ENCODE measurements around the gene HS6ST3.
"Not testable (repeated sequence)": the region's sequence is repeated elsewhere in the genome, so short reads cannot be mapped to it uniquely, and the experiment has no call there.

Gene HS6ST3

DNA sequence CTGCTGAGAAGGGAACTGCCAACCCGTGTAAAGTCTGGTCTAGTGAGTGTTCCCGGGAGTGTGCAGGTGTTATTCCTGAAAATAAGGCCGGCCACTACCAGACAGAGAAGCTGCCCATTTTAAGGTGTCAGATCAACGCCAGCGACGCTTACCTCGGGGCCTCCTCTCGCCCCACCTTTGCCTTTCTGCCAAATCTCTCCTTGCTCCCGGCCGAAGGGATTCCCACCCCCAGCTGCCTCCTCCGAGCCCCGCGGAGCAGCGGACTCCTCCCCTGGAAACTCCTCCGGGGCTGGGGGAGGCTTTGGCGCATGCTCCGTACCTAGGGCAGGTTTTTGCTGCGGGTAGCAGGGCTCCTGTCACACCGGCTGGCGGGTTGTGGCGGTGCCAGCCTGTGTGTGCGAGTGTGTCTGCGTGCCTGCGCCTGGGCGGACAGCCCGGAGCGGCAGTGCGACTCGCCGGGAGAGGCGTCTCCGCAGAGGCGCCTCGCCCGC, at the start of gene HS6ST3:
HS6ST3 (plus strand) TSS at position 359 of the 491 bp plus-strand sequence.
- no peak for DNase-seq (ENCODE audit: low read depth)

DNA sequence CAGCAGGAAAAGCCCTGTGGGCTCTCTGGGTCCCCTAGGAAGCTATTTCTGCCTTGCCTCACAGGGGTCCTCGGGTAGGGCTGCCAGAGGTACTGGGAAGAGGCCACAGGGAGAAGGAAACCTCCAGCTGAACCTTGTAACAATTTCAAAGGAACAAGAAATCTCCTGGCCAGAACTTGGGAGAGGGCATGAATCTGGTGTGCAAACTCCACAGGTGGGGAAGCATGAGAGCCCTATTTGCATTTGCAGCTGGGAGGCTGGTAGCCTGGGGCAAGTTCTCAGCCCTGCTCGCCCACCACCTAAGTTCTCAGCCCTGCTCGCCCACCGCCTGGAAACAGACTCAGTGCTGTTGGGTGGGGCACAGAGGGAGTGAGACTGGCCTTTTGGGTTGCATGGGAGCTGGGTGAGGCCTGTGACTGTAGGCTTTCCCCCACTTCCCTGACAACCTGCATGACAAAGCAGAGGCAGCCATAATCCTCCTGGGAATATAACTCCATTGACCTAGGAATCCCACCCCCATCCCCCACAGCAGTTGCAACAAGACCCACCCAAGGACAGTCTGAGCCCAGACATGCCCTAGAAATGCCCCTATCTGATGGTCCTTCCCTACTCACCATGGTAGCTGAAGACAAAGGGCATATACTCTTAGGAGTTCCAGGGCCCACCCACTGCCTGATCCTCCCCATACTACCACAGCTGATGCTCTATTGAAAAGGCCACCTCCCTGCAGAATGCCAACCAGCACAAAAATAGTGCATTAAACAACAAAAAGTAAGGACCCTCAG, 48.4 kb upstream of the HS6ST3 start:
- no peak for DNase-seq (ENCODE audit: low read depth)

DNA sequence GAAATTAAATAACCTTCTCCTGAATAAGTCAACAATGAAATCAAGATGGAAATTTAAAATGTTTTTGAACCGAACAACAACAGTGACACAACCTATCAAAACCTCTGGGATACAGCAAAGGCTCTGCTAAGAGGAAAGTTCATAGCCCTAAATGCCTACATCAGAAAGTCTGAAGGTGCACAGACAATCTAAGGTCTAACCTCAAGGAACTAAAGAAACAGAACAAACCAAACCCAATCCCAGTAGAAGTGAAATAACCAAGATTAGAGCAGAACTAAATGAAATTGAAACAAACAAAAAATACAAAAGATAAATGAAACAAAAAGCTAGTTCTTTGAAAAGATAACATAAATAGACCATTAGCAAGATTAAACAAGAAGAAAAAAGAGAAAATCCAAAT, 45.7 kb upstream of the HS6ST3 start:
- DNase-seq (ENCODE audit: low read depth) = no peak

DNA sequence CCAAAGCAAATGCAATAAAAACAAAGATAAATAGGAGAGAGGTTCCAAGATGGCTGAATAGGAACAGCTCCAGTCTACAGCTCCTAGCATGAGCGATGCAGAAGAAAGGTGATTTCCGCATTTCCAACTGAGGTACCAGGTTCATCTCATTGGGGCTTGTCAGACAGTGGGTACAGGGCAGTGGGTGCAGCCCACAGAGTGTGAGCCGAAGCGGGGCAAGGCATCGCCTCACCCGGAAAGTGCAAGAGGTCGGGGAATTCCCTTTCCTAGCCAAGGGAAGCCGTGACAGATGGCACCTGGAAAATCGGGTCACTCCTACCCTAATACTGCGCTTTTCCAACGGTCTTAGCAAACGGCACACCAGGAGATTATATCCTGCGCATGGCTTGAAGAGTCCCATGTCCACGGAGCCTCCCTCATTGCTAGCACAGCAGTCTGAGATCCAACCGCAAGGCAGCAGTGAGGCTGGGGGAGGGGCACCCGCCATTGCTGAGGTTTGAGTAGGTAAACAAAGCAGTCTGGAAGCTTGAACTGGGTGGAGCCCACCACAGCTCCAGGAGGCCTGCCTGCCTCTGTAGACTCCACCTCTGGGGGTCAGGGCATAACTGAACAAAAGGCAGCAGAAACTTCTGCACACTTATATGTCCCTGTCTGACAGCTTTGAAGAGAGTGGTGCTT, 43.3 kb upstream of the HS6ST3 start:
- DNase-seq (ENCODE audit: low read depth) = not testable (repeated sequence)

DNA sequence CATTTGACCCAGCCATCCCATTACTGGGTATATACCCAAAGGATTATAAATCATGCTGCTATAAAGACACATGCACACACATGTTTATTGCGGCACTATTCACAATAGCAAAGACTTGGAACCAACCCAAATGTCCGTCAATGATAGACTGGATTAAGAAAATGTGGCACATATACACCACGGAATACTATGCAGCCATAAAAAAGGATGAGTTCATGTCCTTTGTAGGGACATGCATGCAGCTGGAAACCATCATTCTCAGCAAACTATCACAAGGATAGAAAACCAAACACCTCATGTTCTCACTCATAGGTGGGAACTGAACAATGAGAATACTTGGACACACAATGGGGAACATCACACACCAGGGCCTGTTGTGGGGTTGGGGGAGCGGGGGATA, 39.0 kb upstream of the HS6ST3 start:
- DNase-seq (ENCODE audit: low read depth) = not testable (repeated sequence)

DNA sequence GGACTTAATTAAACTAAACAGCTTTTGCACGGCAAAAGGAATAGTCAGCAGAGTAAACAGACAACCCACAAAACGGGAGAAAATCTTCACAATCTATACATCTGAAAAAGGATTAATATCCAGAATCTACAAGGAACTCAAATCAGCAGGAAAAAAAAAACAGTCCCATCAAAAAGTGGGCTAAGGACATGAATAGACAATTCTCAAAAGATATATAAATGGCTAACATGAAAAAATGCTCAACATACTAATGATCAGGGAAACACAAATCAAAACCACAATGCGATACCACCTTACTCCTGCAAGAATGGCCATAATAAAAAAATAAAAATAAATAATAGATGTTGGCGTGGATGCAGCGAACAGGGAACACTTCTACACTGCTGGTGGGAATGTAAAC, 38.4 kb upstream of the HS6ST3 start:
- not testable (repeated sequence) for DNase-seq (ENCODE audit: low read depth)

DNA sequence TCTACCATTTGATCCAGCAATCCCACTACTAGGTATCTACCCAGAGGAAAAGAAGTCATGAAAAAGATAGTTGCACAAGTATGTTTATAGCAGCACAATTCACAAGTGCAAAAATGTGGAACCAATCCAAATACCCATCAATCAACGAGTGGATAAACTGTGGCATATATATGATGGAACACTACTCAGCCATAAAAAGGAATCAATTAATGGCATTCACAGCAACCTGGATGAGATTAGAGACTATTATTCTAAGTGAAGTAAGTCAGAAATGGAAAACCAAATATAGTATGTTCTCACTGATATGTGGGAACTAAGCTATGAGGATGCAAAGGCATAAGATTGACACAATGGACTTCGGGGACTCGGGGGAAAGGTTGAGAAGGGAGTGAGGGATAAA, 38.0 kb upstream of the HS6ST3 start:
- DNase-seq (ENCODE audit: low read depth) = not testable (repeated sequence)

DNA sequence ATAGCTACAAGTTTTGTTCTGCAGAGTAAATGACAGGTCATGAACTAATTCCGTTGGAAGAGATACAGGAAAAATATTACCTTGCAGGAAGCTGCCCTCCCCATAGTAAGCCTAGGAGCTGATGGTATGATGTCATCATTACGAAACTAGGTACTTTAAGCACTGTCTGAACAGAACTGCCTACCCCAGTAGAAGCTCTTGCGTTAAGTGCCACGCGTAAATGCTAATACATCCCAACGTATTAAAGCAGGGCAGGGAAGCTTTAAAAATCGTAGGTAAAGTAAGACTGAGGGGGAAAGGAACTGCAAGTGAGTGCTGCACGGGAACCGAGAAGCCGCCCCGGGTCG, 37.3 kb upstream of the HS6ST3 start:
- no peak for DNase-seq (ENCODE audit: low read depth)

DNA sequence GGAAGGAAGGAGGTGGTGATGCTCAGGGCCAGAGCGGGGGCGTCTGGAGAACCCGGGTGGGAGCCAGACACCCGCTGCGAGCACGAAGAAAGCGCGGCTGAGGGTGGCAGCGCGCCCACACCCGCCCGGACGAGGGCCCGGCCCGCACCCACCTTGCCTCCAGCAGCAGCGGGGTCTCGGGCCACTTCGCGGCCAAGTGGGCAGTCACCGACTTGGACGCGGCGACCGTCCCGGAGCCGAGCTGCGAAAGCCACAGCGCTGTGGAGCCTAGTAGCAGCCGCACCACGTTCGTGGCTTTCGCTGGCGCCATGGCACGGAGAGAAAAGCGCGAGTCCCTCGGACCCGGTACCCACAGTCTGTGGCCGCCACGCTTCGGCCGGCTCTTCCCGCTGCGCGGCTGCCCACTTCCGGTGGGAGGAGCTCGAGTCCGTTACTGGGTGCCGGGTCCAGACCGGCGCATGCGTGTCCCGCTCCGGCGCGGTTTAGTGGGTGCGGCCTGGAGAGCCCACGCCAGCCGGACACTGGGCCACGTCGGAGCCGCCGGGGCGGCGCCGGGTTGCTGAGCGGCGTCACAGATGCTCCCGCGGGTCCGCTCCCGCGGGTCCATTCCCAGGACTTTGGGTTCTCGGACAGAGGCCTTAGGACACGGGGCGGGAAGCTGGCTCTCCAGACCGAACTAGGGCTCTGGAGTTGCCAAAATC, 36.8 kb upstream of the HS6ST3 start, which contains the start of gene UGGT2:
UGGT2 (minus strand) TSS at position 399 of the 701 bp plus-strand sequence; CDS start at position 310, 89 bp downstream.
- peak; percentile 2 for DNase-seq (ENCODE audit: low read depth)

DNA sequence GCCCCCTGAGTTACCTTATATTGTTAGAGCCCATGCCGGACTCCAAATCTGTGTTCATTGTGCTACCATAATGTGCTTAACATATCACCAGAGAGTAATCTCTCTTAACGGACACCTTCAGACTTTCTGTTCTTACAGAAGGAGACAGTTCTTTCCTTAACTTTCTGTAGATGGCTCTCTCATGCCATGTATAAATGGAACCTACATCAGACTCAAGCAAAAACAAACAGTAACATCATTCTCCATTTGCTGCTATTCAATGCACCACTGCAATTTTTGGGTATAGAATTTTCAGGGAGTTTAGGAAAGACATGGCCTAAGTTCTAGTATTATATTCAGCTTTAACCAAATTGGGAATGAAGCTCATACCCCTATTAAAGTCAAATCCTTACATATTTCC, 24.1 kb upstream of the HS6ST3 start:
- DNase-seq (ENCODE audit: low read depth) = no peak

DNA sequence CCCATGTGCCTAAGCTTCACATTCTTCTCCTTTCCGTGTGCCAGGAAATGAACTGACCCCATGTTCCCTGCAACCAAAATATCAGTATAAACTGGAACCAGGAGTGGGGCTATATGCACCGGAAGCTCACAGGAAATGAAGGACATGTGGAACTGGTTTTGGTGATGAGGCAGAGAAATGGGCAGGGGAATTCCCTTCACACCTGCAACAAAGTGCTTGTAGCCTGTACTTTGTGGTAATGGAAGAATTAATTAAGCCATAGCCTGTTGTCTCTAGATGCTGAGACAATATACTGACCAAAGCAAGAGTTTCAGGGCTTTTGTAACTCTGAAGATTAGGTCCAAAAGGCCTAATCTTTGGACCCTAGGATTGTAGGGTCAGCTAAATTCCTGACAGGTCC, 21.2 kb upstream of the HS6ST3 start:
- DNase-seq (ENCODE audit: low read depth) = no peak

DNA sequence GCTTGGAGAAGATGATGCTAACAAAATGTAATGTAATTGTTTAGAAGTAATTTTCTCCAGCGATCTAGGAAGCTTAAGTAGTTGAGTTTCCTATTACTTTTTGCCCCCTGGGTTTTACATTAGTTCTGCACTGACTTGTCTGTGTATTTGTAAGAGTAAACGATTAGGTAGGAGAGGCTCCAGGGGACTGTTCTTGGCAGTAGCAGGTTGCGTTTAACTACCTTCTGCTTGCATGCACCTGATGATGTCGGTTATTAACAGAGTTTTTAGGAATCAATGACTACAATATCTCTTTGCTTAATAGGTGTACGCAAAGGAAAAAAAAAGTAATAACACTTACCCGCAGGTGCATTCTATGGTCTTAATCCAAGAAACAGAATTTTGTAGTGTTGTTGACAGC, 18.4 kb upstream of the HS6ST3 start:
- no peak for DNase-seq (ENCODE audit: low read depth)

DNA sequence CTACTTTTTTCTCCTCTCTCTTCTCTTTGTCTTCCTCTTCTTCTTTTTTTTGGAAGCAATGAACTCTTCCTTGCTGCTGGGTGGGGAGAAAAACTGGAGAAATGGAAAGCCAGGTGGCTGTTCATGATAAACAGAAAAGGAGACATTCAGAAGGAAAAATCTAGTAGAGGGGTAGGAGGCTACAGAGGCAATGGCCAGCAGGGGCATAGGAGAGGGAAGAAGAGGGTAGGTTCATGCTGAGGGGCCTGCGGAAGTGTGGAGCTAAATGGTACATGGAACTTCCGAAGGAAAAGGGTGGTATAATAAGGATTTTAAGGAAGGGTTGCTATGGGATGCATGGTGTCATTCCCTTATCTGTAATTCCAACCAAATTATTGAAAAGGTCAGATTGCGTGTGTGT, 17.5 kb upstream of the HS6ST3 start:
- no peak for DNase-seq (ENCODE audit: low read depth)

DNA sequence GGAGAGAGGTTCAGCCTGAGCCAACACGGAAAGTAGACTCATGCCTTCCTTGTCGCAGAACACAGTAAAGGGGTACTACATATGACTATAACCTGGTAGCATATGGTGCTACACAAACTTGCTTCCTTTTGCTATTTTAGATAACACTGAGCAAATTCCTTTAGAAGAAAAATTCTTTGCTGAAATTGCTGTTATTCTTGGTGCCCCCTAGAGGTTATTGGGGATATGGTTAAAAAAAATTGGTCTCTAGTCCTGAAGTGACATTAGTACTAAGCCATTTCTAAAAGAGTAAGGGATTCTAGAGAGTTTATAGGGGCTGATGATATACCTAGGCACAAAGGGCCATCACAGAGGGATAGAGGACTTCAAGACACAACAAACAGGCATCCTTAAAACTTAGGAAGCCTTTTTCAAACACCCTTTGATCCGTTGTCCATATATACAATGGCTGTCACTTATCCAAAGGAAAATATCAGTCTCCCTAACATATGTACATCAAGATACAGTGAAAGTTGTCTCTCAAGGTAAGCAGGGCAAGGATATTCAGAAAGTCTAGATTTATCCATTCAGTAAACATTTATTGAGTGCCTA, 13.9 kb upstream of the HS6ST3 start:
- DNase-seq (ENCODE audit: low read depth) = no peak

DNA sequence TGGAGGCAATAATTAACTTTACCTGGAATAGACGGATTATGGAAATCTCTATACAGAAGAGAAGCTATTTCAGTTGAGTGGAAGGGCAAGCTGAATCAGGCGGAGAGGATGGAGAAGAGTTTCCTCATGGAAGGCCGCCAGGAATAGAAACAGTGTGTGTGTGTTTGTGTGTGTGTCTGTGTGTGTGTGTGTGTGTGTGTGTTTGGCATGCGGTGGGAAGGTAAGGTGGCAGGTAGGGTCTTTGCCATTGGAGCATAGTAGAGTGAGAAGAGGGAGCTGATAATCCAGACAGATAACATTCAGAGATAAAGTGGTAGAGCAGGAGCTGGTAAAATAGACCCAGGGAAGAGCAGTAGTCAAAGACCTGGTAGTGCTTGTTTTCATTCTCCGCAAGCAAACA, 9.2 kb upstream of the HS6ST3 start:
- no peak for DNase-seq (ENCODE audit: low read depth)

DNA sequence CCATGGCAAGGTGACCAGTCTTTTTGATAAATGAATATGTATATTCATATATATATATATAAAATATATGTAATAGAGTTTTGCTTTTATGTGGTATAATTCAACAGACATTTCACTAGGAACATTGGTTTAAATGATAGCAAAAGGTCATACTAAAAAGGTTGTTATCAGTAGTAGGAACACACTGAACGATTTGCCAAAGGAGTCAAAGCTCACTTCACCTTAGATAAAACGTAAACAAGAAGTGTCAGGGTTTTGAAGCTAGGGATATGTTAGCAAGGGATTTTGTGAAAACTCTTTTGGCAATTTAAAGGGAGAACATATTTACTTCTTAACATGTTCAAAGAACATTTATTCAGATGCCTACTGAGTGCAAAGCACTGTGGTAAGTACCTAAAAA, 8.0 kb upstream of the HS6ST3 start:
- no peak for DNase-seq (ENCODE audit: low read depth)

DNA sequence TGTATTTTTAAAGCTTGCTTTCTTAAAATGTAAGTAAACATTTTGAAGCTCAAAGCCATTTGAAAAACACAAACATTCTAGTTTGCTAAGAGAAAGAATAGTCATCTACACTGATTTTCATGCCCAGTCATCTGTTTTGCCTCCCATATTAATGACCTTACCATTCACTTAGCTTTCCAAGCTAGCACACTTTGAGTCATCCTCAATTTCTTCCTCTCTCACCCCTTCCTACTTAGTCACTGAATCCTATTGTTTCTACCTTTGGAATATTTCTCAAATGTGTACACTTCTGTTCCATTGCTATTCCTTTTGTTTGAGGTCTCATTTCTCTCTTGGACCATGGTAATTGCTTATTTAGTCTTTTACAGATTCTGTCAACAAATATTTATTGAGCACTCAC, 7.3 kb upstream of the HS6ST3 start:
- DNase-seq (ENCODE audit: low read depth) = no peak

DNA sequence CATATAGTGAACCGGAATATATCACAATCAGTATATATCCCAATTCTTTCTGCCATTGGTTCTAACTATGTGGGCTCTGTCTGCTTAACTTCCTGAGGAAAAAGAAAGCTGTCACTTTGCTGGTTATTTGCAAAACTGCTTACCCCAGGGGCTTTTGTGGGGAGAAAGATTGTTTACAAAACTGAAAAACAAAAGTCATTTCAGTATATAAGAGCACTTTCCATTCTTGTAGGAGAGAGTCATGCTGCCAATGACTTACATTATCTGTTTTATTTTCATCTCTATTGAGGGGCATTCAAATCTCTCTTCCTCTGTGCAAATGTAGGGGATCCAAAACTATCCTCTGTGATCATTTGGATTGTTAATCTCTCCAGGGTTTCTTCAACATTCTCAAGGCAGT, 3.2 kb upstream of the HS6ST3 start:
- DNase-seq (ENCODE audit: low read depth) = no peak

DNA sequence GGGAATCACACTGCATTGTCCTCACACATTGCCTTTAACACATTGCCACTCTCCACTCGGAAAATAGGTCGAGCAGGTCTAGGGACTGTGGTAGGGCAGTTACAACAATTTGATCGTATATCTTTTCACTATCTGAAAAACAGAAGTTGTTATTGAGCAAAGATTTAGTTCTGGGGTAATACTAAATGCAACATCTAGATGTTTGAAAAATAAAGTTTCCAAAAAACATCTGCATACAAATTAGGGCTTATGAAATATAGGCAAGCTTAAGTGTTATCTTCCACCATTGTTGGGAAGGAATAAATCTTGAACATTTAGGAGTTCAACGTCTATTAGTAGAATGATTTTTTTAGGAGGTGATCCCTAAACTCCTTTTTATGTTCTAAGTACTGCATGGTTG, 768 bp upstream of the HS6ST3 start:
- DNase-seq (ENCODE audit: low read depth) = no peak

DNA sequence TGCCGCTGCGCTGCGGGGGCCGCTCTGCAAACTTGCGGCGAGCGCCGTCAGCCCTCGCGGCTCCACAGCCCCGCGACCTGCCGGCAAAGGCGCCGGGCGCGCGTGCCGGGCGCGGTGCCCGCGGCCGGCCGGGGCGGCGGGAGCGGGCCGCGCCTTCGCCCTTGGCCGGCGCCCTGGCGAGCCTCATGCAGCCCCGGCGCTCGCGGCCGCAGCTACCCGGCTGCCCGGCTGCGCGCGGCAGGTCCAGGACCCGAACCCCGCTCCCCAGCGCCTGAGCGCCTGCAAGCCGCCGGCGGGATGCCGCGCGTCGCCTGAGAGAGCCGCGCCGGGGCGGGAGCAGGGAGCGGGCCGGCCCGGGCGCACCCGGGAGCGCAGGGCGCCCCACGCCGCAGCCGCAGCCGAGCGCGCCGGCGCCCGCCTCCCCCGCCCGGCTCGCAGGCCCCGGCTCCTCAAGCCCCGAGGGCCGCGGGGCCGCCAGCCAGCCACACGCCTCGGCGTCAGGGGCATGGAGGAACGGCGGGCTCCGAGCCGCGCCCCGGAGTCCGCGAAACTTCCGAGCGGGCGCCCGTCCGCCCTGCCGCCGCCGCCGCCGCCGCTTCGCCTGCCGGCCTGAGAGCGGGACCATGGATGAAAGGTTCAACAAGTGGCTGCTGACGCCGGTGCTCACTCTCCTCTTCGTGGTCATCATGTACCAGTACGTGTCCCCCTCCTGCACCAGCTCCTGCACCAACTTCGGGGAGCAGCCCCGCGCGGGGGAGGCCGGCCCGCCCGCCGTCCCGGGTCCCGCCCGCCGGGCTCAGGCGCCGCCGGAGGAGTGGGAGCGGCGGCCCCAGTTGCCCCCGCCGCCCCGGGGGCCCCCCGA, 564 bp downstream of the HS6ST3 start:
- no peak for DNase-seq (ENCODE audit: low read depth)
